Gastrocnemius medialis (tissue), 4 donors: Measurements from ENCODE around the gene TBC1D23.

Experiments used
- POLR2A ChIP-seq, 2 donors: fragments of 450-650 bp; IDR thresholded peaks; one replicate each; pipeline ENCODE4 v1.6.1; 2017; ENCODE audit warnings: antibody characterized with exemption in 2 of 2, mild to moderate bottlenecking in 2 of 2, moderate library complexity in 2 of 2
- TF ChIP-seq, protein P1 (sequence below), 5 experiments: fragments of 450-650 bp in 3 of 5; fragments of 200-600 bp in 2 of 5; sonication (generic) in 2 of 5; IDR thresholded peaks in 4 of 5; conservative IDR thresholded peaks in 1 of 5; 1 replicate in 4 of 5; 2 replicates in 1 of 5; pipeline ENCODE4 v1.5.1; 2016 to 2019; ENCODE audit warnings: antibody characterized with exemption in 5 of 5, mild to moderate bottlenecking in 3 of 5, moderate library complexity in 3 of 5

DNA sequence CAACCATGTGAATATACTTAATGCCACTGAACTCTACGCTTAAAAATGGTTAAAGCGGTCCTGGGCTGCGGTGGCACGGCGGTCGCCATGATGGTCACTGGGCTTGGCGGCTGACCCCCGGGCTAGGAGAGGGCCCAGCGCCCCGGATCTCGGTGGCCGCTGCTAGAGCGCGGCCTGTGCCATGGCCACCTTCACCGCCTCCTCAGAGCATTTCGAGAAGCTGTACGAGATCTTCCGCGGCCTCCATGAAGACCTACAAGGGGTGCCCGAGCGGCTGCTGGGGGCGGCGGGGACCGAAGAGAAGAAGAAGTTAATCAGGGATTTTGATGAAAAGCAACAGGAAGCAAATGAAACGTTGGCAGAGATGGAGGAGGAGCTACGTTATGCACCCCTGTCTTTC is 35.6 kb upstream of the TBC1D23 start:
- TF ChIP-seq, protein P1, sequence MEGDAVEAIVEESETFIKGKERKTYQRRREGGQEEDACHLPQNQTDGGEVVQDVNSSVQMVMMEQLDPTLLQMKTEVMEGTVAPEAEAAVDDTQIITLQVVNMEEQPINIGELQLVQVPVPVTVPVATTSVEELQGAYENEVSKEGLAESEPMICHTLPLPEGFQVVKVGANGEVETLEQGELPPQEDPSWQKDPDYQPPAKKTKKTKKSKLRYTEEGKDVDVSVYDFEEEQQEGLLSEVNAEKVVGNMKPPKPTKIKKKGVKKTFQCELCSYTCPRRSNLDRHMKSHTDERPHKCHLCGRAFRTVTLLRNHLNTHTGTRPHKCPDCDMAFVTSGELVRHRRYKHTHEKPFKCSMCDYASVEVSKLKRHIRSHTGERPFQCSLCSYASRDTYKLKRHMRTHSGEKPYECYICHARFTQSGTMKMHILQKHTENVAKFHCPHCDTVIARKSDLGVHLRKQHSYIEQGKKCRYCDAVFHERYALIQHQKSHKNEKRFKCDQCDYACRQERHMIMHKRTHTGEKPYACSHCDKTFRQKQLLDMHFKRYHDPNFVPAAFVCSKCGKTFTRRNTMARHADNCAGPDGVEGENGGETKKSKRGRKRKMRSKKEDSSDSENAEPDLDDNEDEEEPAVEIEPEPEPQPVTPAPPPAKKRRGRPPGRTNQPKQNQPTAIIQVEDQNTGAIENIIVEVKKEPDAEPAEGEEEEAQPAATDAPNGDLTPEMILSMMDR (IDR thresholded peaks at IDR 0.05 in 4 of 5, conservative IDR thresholded peaks at IDR 0.05 in 1 of 5) = no peak
- no peak for TF ChIP-seq POLR2A (IDR thresholded peaks at IDR 0.05)
